HG03520 (cell line): Measurements from ENCODE around the gene NUDT19.
"Not testable (repeated sequence)": the region's sequence is repeated elsewhere in the genome, so short reads cannot be mapped to it uniquely, and the experiment has no call there.

Experiments used
- ATAC-seq: cut with Tn5 transposase; IDR thresholded peaks from one replicate; pipeline ENCODE4 v1.9.1; 2021; ENCODE audit warnings: mild to moderate bottlenecking, moderate library complexity; ENCODE audit not compliant: unreplicated experiment

The NUDT19 gene

DNA sequence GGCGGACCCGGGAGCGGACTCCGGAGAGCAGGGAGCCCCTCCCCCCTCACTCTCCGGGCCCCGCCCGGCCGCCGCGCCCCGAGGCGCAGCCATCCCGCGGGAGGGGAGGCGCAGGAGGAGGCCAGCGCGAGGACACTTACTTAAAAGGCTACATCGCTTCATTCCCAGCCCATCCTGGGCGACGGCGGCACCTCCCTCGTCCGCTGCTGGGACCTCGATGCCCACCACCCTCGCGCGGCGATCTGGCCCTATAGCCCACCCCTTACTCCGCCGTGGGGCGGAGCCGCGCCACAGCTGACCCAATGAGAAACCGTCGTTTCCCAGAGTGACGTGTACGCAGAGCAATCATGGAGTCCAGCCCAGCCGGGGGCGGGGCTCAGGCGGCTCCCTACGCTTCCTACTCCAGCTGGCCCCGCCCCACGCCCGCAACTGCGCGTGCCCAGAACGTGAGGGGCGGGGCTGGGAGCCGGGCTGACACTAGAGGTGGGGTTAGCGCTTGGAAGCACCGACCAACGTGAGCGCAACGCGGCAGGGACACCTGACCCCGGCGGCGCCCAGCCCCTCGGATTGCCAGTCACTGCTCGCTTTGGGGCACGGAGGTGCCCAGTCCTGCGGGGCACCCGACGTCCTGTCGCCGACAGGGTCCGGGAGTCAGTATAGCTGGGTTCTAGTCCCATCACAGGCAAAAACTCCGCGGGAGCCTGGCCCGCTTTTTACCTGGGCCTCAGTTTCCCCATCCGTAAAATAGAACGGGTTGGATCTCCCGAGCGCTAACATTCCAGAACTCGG, 16.5 kb upstream of the NUDT19 start, which contains the start of gene ANKRD27:
Gene ANKRD27, minus strand, starts transcription at position 250 of the 789 bp plus-strand sequence. CDS start 16,165 bp downstream, outside the sequence.
- peak; percentile 96 for ATAC-seq

DNA sequence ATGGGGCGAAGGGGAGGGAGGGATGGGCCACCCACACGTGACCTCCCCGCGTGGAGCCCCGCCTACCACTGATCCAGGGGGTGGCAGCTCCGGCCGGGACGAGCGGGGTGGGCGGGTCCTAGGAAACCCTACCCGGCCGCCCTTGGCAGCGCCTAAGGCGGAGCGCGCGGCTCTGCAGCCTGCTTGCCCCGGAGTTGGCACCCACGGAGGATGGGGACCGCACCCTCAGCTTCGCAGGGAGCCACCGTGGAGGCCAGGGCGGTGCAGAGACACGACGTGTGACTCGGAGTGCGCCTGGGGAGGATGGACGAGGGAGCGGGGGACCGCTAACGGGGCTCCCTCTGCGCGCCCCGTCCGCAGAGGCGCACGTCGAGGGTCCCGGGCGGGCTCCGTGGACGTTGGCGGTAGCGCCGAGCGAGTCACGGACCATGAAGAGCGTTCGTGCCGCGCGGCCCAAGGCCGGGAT, 15.9 kb upstream of the NUDT19 start, which contains the start of gene RGS9BP:
Gene RGS9BP, plus strand, starts transcription at position 129 of the 466 bp plus-strand sequence. CDS start 416 bp downstream, outside the sequence.
- no peak for ATAC-seq

DNA sequence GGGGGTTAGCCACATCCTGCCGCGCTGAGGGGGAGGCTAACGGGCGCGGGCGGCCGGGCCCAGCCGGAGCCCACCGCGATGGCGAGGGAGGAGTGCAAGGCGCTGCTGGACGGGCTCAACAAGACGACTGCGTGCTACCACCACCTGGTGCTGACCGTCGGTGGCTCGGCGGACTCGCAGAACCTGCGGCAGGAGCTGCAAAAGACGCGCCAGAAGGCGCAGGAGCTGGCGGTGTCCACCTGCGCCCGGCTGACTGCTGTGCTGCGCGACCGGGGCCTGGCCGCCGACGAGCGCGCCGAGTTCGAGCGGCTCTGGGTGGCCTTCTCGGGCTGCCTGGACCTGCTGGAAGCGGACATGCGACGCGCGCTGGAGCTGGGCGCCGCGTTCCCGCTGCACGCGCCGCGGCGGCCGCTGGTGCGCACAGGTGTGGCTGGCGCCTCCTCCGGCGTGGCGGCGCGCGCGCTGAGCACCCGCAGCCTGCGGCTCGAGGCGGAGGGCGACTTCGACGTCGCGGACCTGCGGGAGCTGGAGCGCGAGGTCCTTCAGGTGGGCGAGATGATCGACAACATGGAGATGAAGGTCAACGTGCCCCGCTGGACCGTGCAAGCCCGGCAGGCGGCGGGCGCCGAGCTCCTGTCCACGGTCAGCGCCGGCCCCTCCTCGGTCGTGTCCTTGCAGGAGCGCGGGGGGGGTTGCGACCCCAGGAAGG, 15.3 kb upstream of the NUDT19 start:
- no peak for ATAC-seq

DNA sequence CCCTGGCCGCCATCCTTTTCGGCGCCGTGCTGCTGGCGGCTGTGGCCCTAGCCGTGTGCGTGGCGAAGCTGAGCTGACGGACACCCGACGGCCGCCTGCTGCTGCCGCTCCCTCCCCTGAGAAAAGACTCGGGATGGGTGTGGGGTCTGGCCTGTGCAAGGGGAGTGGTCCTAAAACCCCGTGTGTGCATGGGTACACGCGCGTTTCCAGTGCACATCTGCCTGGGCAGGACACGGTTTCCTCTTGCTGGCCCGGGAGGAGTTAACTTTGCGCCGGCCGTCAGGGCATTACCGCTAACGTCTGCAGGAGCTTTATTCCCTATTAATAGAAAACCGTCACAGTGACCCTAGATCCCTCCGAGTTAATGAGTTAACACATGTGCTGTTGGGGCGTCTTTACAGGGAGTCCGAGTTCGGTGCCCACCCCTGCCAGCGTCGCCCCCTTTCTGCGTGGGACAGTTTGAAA, 14.7 kb upstream of the NUDT19 start:
- ATAC-seq = no peak

DNA sequence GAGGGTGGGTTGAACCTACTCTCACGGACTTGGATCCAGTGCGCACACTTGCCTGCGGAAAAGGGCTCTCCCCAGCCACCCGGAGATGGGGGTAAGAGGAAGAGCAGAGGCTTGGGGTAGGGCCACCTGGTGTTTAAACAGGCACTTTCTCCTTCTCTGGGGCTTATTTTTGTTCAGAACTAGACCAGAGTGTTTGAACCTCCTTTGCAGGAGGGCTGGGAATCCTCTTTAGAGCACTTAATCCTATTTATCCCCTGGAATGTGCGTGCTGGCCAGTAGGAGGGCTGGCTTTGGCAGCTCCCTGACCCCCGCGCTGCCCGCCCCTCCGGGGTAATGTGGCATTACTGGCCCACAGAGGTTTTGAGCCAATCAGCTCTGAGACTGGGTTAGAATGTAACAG, 14.0 kb upstream of the NUDT19 start:
- no peak for ATAC-seq

DNA sequence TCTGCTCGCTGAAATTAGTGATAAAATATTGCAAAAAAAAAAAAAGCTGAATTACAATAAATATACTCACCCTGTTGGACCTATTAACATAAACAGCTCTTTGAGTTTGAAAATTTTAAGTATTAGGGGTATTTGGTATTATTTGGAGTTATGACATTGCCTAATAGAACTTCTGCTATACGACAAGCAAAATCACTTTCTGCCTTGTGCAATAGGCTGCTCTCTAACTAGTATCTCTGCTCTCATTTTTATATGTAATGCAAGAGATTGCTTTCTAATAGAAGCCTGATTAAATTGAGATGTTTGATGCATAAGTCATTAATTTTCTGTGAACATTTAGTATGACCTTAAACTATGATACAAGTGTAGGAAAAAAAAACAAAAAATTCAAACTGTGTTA, 10.6 kb upstream of the NUDT19 start:
- no peak for ATAC-seq

DNA sequence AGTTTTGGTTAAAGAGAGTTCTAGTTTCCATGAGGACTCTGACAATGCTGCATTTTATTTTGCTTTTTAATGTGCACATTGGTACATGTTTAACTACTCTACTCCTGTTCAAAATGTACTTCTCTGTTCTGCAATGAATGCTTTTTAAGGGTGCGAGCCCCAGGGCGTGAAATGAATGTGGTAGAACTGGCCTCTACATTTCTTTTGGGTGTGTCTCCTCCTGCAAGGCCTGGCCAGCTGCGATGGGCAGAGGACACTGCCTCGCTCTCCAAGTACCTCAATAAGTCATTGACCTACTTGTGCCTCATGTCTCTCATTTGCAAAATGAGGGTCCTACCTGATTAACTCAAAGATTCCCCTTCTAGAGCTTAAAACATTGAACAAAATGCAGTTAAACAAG, 9.3 kb upstream of the NUDT19 start:
- no peak for ATAC-seq

DNA sequence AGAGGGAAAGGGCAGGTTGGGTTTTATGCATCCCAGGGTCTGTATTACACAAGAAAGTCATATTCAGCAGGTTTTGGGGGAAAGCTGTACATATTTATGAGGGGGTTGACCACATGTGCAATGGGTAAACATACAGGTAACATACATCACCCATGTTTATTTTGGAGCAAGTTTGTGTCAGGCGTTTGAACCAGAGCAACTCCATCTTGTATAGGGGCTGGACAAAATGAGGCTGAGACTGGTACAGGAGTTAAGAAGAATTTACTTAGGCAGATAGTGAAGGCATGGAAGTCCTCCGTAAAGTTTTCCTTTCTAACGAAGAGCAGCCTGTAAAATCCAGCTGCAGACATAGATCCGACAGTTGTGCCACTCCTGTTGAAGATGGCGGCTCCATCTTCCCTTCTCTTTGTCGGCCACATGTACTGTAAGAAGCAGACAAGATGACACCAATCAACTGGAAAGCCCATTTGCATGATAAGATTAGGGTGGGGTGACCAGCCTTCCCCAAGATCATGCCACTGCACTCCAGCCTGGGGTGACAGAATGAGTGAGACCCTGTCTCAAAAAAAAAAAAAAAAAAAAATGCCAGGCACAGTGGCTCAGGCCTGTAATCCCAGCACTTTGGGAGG, 4.7 kb upstream of the NUDT19 start:
- no peak for ATAC-seq

DNA sequence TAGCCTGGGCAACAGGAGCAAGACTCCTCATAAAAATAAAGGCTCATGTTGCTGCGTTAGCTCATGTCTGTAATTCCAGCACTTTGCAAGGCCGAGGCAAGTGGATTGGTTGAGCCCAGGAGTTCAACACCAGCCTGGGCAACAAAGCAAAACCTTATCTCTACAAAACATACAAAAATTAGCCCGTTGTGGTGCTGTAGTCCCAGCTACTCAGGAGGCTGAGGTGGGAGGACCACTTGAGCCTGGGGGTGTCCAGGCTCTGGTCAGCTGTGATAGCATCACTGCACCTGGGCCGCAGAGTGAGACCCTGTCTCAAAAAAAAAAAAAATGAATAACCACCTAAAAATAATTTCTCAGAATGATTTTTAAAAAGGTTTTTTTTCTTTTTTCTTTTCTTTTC, 3.9 kb upstream of the NUDT19 start:
- no peak for ATAC-seq

DNA sequence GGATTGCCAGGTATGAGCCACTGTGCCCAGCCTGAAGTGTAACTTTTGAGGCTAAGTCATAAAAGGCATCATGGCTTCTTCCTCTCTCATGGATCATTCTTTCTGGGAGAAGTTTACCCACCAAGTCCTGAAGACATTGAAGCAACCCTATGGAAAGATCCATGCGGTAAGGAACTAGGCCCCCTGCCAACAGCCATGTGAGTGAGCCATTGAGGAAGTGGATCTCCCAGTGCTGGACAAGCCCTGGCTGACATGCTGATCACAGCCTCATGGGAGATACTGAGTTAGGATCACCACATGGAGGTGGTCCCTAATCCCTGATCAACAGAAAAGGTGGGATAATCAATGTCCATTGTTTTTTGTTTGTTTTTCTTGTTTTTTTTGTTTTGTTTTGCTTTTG, 3.3 kb upstream of the NUDT19 start:
- ATAC-seq = no peak

DNA sequence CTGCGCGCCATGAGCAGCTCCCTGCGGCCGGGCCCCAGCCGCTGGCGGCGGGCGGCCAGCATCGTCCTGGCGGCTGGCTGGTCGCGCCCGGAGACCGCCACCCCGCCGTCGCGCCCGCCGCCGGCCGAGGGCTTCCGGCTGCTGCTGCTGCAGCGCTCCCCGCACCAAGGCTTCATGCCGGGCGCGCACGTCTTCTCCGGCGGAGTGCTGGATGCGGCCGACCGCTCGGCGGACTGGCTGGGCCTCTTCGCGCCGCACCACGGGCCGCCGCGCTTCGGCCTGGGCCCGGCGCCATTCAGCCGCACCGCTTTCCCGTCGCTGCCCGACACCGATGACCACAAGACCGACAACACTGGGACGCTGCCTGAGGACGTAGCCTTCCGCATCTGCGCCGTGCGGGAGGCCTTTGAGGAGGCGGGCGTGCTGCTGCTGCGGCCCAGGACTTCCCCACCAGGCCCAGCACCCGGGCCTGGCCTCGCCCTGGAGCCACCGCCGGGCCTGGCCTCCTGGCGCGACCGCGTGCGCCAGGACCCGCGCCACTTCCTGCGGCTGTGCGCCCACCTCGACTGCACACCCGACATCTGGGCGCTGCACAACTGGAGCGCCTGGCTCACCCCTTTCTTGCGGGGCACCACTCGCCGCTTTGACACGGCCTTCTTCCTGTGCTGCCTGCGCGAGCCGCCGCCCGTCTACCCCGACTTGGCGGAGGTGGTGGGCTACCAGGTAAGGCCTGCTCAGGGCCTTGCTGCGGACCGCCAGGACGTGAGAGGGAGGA, 518 bp downstream of the NUDT19 start:
- peak; percentile 45 for ATAC-seq

DNA sequence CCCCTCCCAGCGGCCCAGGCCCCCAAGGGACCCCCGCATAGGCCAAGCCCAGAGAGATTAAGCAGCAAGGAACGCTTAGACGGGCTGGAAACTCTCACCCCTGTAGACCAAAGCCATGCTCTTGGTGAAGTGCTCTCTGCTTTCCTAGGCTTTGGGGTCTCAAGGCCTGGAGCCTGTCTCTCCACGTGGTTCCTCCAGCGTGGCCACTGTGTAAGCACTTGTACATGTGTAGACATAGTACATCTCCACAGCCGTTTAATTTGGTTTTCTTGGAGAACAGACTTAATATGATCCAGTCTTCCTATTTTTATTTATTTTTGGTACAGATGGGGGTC, 1.1 kb downstream of the NUDT19 start:
- no peak for ATAC-seq

DNA sequence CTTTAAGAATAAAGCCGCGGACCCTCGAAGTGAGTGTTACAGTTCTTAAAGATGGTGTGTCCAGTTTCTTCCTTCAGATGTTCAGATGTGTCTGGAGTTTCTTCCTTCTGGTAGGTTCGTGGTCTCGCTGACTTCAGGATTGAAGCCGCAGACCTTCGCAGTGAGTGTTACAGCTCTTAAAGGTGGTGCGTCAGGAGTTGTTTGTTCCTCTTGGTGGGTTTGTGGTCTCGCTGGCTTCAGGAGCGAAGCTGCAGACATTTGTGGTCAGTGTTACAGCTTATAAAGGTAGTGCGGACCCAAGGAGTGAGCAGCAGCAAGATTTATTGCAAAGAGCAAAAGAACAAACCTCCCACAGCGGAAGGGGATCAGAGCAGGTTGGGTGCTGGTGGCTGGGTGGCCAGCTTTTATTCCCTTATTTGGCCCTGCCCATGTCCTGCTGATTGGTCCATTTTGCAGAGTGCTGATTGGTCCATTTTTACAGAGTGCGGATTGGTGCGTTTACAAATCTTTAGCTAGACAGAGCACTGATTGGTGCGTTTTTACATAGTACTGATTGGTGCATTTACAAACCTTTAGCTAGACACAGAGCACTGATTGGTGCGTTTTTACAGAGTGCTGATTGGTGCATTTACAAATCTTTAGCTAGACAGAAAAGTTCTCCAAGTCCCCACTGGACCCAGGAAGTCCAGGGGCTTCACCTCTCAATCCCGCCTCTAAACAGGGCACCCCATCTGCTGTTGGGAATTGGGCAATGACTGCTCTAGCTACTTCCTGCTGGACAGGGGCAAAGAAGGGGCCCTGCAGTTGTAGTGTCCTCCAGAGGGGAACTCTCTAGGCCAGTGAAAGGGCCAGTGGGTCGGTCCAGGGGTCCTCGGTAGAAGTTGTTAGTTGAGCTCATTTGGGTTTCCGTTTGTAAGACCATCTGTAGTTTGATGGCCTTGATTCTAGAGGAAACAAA, 1.8 kb downstream of the NUDT19 start:
- not testable (repeated sequence) for ATAC-seq

DNA sequence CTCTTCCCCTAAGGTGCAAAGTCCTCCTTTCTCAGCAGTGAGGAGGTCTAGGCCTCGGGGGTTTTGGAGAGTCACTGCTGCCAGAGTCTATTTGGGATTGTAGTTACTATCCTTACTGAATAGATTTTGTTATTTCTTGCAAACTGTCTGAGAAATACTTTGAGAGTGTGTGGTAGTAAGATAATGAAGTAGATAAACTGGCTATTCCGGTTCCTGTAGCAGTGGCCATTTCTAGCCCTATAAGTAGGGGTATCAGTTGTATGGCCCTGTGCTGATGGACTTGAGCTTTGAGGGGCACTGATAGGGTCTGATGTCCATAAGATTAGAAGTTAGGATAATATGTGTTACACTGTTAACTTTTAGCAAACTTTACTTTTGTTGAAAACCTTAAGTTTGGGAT, 2.7 kb downstream of the NUDT19 start:
- ATAC-seq = not testable (repeated sequence)

DNA sequence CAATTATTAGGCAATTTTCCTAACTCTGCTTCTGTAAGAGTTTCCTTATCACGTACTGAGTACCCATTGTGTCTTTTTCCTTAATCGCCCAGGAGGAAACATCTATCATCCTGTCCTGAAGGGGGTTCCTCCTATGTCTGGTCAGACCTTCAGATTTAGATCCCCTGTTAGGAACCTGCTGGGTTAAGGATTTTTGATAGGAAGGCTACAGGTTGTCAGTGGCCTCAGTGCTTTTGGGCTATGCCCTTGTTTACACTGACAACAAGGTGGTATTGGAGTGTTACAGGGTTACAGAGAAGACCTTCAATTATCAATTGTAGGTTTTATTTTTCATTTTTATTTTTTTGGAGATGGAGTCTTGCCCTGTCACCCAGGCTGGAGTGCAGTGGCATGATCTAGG, 3.2 kb downstream of the NUDT19 start:
- ATAC-seq = not testable (repeated sequence)

DNA sequence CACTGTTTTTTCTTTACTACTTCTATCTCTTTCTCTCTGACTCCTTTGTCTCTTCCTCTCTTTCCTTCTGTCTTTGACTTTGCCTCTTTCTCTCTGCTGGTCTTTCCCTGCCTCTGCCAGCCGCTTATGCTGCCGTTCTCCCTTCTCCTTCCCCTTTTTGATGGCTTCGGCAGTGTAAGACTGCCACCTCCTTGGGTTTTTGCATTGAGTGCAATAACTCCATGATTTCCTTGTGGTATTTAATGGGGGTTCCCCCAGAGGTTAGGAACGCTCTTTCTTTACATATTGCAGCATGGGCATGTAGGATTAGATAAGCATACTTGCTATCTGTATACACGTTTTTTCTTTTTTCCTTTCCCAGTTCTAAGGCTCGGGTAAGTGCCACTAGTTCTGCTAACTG, 3.9 kb downstream of the NUDT19 start:
- ATAC-seq = not testable (repeated sequence)

DNA sequence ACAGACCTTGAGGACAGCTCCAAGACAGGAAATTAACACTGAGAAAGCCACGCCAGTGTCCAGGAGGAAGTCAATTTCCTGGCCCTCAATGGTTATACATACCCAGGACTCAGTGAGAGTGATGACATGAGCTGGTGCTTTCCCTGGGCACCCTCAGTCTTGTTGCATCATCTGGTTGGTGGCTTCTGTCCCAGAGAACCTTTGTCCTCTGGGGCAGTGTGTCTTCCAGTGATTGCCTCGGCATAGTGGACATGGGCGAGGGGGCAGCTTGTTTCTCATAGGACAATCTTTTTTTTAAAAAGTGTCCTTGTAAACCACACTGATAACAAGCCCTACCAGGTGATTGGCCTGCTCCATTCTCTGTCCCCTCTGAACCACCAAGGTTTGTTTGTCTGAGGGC, 5.2 kb downstream of the NUDT19 start:
- not testable (repeated sequence) for ATAC-seq

DNA sequence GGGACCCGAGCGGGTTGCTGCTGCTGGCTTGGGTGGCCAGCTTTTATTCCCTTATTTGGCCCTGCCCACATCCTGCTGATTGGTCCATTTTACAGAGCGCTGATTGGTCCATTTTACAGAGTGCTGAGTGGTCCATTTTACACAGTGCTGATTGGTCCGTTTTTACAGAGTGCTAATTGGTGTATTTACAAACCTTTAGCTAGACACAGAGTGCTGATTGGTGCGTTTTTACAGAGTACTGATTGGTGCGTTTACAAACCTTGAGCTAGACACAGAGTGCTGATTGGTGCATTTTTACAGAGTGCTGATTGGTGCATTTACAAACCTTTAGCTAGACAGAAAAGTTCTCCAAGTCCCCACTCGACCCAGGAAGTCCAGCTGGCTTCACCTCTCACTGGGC, 8.5 kb downstream of the NUDT19 start:
- not testable (repeated sequence) for ATAC-seq

DNA sequence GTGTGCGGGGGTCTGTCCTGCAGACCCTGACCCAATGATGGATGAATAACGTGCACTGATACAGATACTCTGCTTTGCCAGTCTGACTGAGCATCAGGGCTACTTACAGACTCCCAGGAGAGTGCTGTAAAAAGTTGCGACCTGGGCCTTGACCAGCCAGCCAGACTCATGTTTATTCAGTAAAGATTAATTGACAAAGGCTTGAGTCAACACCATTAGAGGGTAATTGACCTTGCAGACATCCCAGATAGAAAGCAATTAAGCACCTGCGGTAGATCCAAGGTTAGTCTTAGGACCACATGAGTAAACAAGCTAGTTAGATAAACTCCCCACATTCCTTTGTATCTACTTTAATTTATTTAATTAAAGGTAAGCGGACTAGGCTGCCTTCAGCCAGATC, 10.4 kb downstream of the NUDT19 start:
- no peak for ATAC-seq

DNA sequence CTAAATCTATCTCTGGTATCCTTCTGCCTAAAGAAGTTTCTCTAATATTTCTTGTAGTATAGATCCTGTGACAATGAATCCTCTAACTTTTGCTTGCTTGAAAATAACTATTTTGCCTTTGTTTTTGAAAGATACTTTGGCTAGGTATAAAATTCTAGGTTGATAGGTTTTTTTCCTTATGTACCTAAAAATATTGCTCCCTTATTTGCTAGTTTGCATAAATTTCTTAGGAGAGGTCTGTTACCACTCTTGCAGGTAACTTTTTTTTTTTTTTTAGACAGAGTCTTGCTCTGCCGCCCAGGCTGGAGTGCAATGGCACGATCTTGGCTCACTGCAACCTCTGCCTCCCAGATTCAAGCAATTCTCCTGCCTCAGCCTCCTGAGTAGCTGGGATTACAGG, 12.4 kb downstream of the NUDT19 start:
- not testable (repeated sequence) for ATAC-seq
